CD4-positive, alpha-beta T cell treated with Interleukin-10 for 1 hour (primary cell): ENCODE measurements around the gene TMIGD2.
A peak's percentile ranks its signal among the peaks of the same experiment; 100 is the strongest.
"Not testable (repeated sequence)": the region's sequence is repeated elsewhere in the genome, so short reads cannot be mapped to it uniquely, and the experiment has no call there.

ENCODE experiments used
- DNase-seq: peaks from one replicate; pipeline ENCODE4 v3.0.0-alpha.2; 2020

The TMIGD2 gene

GRCh38 chr19:4295972-4296771 is 6.0 kb downstream of the TMIGD2 start:
- DNase-seq, result no peak

- no peak for DNase-seq
These were observed 7.8 kb downstream of the TMIGD2 start for GRCh38 chr19:4294389-4294788.

- no peak for DNase-seq
These were observed 9.7 kb downstream of the TMIGD2 start for GRCh38 chr19:4292515-4292914.

GRCh38 chr19:4291184-4291732 is 10.9 kb downstream of the TMIGD2 start:
- no peak for DNase-seq

GRCh38 chr19:4288091-4288777 is 14.0 kb downstream of the TMIGD2 start:
- no peak for DNase-seq

GRCh38 chr19:4286141-4286540 is 16.0 kb downstream of the TMIGD2 start:
- DNase-seq, result not testable (repeated sequence)

- DNase-seq, result no peak
These were observed 17.2 kb downstream of the TMIGD2 start for GRCh38 chr19:4284974-4285373.

GRCh38 chr19:4284176-4284958 is 17.8 kb downstream of the TMIGD2 start:
- DNase-seq, result no peak

- DNase-seq, result no peak
These were observed 22.4 kb downstream of the TMIGD2 start for GRCh38 chr19:4279530-4280422.

- no peak for DNase-seq
These were observed 23.0 kb downstream of the TMIGD2 start for GRCh38 chr19:4279267-4279529.

GRCh38 chr19:4278419-4279266 is 23.5 kb downstream of the TMIGD2 start, which contains the start of gene SHD:
Gene SHD (plus strand): TSS chr19:4279266. CDS start chr19:4280064, 798 bp downstream.
- no peak for DNase-seq

- no peak for DNase-seq
These were observed 24.2 kb downstream of the TMIGD2 start for GRCh38 chr19:4278010-4278409.

- no peak for DNase-seq
These were observed 24.9 kb downstream of the TMIGD2 start for GRCh38 chr19:4277191-4277696.

- not testable (repeated sequence) for DNase-seq
These were observed 27.9 kb downstream of the TMIGD2 start for GRCh38 chr19:4274321-4274686.

- no peak for DNase-seq
These were observed 29.3 kb downstream of the TMIGD2 start for GRCh38 chr19:4272894-4273293.

GRCh38 chr19:4268816-4269430 is 33.3 kb downstream of the TMIGD2 start:
- DNase-seq, result no peak

- DNase-seq, result no peak
These were observed 34.0 kb downstream of the TMIGD2 start for GRCh38 chr19:4267901-4268815.

- DNase-seq, result peak; percentile 59
These were observed 34.9 kb downstream of the TMIGD2 start for GRCh38 chr19:4267101-4267900.
